Activated T-cell treated with anti-CD3 and anti-CD28 coated beads for 4 hours (primary cell): ENCODE results near the gene PBRM1.

Source experiments
- DNase-seq: peaks from one replicate; pipeline ENCODE4 v3.0.0-alpha.2; 2020

The PBRM1 gene

DNA sequence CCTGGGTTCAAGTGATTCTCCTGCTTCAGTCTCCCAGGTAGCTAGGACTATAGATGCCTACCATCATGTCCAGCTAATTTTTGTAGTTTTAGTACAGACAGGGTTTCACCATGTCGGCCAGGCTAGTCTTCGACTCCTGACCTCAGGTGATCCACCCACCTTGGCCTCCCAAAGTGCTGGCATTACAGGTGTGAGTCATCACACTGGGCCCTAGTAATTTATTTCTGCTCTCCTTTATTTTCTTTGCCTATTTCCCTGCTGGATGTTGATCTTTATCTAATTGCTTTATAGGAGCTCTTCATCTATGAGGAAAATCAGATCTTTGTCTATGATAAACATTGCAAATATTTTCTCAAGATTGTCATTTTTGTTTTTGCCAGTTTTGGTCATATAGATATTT lies 117.6 kb downstream of the PBRM1 start:
- DNase-seq: no peak

DNA sequence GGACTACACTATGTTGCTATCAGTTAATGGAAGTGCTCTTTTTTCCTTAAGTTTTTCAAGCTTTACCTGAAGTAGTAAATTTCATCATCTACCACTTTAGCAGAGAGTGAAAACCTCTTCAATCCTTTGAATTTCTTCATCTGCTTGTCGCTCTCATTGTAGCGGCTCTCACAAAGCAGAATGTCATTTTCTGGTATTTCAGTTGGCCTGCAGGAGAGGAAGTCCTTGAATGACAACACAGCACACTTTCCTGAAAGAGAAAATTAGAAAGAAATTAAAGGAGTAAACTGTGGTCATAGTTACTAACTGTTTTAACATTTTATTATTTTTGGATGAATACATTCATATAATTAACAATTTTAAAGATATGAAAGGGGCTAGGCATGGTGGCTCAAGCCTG lies 121.7 kb downstream of the PBRM1 start:
- DNase-seq: no peak

DNA sequence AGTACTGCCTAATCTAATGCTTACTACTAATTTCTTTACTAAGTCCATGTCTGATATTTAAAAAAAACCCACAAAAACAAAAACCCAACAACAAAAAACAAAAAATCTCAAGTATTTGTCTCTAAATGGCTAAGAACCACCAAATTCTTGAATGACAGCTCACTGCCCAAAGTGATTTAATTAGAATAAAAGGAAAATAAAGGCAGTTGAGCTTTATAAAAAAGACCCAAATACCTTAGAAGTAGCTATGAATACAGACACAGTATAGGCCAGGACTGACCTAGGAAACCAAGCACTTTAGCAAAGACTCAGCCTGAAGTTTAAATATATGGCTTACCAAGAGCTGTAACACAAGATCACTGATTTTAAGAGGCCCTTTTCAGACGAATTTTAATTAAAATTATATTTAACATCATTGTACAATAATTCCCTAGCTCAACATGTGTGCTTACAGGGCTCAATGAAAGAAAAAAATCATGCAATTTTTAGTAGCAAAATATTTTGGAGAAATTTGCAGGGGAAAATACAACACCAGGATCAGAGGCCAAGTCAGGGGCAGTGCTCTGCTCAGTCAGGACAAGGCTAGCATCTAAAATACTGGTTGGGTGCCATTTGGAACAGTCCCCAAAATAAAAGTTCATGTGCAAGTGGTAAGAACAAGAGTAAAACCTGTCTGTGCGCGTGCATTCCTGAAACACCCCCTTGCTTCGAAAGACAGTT lies 124.5 kb downstream of the PBRM1 start:
- DNase-seq: no peak

DNA sequence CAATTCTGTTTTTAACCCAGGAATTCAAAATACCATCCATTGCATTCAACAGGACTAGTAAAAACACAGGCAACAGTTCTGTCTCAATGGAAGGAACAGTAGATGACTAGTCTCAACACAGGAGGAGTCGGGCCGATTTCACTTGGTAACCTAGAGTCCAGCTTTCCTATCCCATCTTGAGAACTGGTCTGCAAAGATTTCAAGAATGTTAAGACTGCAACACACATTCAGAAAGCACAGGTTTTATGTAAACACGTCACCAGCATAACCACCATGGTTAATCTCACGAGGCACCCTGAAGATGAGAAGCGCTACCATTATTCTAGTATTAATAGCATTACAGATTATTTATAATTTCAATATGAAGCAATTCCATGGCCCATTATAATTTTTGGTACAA lies 127.3 kb downstream of the PBRM1 start:
- DNase-seq: no peak

DNA sequence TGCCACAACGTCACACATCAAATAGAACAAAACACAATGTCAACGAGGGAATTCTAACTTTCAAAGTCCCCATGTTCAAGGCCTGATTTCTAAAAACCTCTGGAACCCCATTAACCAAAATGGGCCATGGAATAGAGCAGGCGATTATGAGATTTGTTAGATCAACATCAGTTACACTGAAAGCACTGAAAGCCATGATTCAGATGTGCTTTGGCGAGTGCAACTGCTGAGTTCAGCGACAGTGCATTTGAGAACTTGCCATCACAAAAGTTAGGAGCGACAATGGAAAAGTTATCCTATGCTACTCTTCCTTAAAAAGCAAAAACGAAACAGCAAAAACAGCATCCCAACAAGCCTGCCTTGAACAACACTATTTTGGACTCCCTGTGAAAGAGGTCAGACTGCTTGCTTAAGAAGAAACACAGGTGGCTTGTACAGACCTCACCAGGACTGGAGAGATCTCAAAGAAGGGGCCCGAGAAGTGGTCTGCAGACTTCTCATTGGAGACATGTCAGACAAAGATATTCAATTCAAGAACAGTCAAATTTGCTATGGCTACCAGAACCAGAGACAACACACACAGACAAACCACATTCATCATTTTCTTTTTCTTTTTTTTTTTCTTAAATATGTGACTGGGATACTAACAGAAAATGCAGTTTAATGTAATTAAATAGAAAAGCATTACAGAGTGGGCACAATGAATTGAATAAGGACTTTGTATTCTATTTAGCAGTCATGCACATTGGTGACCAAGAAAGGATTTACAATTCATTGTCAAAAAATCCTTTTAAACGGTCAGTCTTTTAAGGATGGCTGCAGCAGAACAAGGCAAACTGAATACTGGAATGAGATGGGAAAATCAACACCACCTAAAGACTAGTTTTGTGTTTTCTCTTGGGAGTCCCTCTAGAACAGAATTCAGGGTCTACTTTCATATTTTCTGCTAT lies 128.4 kb downstream of the PBRM1 start:
- no peak for DNase-seq

- DNase-seq: no peak
Observed at GRCh38 chr3:52555056-52555455, 130.7 kb downstream of the PBRM1 start.

GRCh38 chr3:52554026-52554755 lies 131.5 kb downstream of the PBRM1 start:
- DNase-seq: no peak

- no peak for DNase-seq
Observed at GRCh38 chr3:52552089-52552488, 133.6 kb downstream of the PBRM1 start.

GRCh38 chr3:52551118-52551517 lies 134.6 kb downstream of the PBRM1 start:
- no peak for DNase-seq

DNA sequence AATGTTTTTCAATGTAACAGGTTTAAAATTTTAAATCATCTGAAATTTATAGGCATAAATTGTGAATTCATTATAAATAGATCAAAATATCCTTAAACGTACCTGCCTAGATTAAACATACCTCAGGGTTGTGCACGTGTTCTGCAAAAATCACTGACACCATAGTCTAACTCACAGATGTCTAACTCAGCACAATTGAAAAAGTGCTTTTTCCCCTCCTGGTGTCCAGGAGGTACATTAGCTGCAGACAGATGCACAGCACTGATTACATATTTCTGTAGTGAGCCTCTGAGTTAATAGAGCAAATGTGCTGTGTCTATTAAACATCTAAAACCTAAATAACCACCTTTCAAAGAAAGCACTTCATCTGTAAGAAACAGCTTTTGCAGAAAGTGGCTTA lies 138.6 kb downstream of the PBRM1 start:
- DNase-seq: no peak

DNA sequence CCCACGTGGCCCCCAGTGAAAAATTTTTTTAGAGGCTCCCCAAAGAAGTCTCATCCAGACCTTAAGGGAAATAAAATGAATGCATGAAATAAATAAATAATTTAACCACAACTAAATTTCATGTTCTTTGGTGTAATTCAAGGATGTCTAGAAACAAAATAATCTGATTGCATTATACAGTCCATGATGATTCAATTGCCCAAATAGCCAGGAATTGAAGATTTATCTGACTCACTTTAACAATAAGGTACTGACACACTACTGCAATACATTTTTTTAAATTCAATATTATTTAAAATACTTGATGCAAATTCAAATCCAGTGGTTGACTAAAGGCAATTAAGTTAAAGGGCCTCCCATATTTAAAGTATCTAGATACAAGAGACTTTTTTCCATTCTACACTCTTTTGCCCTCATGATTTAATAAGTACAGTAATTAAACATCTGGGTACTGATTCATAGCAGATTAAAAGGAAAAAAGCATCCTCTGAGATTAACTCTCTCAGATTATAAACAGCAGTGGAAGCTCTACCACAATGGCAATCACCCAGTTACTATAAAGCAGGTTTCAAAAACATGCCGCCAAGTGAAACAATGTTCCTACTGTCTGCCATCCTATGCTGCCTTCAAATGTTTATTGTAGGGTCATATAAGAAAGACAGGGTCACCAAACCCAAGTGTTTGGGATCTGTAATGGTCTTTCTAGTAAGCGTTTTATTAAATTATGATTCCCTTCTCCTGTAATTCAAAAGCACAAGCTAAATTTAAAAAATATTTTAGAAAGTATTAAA lies 139.4 kb downstream of the PBRM1 start:
- DNase-seq: no peak

DNA sequence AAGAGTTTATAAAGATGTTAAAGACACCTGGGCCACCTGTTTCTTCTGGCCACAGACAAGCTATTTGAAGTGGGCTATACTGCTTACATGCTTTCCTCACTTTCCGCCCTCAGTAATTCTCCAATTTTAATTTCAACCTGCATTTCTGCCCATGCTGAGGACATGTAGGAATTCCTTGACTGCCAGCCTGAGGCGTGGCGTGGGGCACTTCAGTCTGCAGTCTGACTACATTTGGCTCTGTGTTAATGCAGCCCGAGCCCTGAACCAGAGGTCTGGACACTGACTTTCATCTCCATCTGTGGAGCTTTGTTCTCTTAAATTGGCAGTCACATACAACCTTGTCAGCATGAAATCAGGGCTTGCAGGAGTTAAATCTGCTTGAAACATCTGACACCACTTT lies 140.8 kb downstream of the PBRM1 start:
- no peak for DNase-seq

- no peak for DNase-seq
Observed at GRCh38 chr3:52541050-52541449, 144.7 kb downstream of the PBRM1 start.

DNA sequence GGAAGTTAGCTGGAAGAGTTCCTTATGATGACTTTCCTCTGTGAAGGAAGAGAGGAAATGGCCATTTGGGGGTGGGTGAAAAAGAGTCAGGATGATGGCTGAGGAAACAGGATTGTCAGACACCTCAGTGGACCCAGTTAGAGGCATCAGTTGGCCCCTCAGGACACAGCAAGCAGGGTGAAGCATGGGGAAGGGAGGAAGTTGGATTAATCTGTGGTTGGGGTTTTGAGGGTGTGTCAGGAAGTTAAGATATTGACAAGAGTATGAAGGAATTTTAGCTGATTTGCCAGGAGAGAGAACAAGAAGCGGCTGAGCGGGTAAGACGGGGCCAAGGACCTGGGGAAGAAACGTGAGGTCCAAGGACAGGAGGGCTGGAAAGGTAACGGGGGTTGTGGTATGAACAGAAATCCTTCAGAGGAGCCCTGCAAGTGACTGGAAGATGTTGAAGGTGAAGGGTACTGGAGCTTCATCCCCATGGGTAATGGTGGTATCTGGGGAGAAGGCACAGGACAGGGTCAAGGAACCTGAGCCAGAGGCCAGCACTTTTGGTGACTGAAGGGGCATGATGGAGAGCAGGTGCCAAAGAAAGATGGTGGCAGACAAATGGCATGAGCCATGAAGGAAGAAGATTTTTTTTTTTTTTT lies 146.6 kb downstream of the PBRM1 start:
- DNase-seq: no peak

DNA sequence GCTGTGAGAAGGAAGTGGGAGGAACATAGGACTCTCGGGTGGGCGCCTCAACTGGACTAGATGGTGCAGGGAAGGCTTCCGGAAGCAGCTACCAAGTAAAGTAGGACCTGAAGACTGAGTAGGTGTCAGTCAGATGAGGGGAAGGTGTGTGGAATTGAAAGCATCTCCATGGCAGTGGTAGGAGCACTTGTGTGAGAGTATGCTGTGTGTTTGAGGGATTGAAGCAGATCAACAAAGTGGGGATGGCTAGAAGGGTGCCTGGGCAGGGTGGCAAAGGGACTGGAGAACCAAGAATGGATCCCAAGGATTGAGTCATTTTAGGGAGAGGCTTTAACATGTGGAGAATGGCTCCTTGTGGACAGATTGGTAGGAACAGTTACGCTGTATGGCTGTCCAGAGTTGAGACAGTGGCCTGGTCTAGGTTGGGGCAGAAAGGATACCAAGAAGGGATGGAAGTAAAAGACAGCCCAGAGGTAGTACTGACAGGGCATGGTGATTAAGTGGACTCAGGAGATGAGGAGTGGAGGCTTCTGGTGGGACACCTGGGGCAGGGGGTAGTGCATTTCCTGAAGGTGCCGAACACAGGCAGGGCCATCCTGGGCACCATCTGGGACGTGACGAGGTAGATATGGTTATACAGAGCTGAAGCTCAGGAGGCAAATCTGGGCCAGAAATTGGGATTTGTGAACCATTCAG lies 147.8 kb downstream of the PBRM1 start:
- no peak for DNase-seq

DNA sequence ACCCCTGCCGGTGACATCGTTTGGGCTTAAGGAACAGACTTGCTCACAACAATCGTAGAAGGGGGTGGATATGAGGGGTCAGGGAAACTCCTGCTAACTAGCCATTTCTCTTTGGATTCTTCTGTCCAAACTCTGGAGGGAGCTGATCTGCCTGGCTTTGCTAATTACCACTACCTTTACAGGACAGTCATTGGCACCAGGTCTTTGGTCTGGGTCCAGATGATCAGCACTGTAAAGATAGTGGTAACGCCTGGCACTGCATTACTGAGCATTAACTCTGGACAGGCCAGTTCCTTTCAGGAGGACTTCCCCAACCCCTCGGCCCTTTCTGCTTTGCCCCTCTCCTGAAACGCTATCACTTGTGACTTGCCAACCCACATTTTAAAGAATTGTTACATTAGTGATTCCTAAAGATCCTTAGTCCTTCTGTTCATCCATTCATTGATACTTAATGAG lies 148.5 kb downstream of the PBRM1 start:
- DNase-seq: no peak

DNA sequence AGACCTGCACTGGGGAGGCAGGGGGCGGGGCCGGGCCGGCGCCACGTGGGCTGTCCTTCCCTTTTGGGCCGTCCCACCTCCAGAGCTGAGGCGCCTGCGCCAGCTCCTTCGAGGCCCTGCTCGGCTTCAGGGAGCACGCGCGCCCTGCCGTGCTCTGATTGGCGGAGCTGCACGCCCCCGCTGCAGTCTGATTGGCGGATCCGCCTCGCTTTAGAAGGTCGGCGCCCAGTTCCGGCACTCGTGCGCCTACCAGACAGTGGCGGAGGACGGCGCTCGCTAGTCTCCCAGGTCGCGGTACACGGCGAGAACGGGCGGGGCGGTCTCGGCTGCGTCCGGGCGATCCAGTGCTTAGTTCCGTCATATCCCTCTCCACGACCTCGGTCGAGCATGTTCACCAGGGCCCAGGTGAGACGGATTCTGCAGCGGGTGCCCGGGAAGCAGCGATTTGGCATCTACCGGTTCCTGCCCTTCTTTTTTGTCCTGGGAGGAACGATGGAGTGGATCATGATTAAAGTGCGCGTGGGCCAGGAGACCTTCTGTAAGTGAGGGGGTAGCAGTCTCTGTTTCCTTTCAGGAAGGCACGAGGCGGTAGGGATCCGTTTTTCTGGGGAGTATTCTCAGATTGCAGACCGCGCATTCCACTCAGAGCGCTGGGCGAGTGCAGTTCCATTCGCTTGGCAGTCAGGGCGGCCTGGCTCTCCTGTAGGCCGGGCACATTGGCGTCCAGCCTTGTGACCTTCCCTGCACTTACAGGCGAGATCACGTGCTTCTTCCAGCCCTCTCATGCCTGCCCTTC lies 149.1 kb downstream of the PBRM1 start, which contains the start of gene UQCC5:
Gene UQCC5, plus strand, starts transcription at position 237 of the 796 bp plus-strand sequence. Its CDS starts 151 bp downstream, at position 388.
- DNase-seq: peak; percentile 93

GRCh38 chr3:52536112-52536368 lies 149.7 kb downstream of the PBRM1 start:
- no peak for DNase-seq

DNA sequence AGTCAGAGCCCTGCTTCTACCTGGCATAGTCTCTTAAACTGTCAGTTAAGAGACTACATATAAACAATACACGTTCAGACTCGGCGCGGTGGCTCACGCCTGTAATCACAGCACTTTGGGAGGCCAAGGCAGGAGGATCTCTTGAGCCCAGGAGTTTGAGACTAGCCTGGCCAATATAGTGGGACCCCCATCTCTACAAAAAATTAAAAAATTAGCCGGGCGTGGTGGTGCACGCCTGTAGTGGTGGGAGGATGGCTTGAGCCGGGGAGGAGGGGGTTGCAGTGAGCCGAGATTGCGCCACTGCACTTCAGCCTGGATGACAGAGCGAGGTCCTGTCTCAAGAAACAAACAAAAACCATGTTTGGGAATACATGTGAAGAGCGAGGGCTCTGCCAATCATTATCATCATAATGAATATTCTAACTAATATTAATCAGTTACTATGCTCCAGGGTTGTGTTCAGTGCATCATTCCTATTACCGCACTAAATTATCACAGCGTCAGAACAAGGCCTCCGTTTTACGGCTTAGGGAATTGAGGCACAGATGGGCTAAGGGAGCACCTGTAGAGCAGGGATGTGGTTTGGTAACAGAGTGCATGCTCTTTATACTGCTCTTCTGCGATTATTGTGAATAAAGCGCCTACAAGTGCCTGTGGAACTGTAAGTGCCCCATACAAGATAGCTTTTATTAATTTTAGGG lies 150.2 kb downstream of the PBRM1 start:
- DNase-seq: no peak
